Nephron (organoid): Measurements from ENCODE around the gene DPYD.

Experiments used
- H3K27ac Mint-ChIP-seq, 3 experiments: 2 replicates each; pipeline ENCODE4 v1.8.0; 2020; ENCODE audit warnings: mixed read lengths in 3 of 3, mild to moderate bottlenecking in 2 of 3, moderate library complexity in 1 of 3
- H3K27me3 Mint-ChIP-seq: 2 replicates; pipeline ENCODE4 v1.8.0; 2021; ENCODE audit warnings: low read depth, mild to moderate bottlenecking, moderate library complexity, mixed read lengths
- H3K36me3 Mint-ChIP-seq: 2 replicates; pipeline ENCODE4 v1.8.0; 2020; ENCODE audit warnings: low read depth, mixed read lengths
- H3K4me1 Mint-ChIP-seq: 2 replicates; pipeline ENCODE4 v1.8.0; 2020; ENCODE audit warnings: mixed read lengths
- H3K4me3 Mint-ChIP-seq, 3 experiments: 2 replicates each; pipeline ENCODE4 v1.8.0; 2020; ENCODE audit warnings: mild to moderate bottlenecking in 3 of 3, mixed read lengths in 3 of 3, moderate library complexity in 2 of 3
- H3K9me3 Mint-ChIP-seq: 2 replicates; pipeline ENCODE4 v1.8.0; 2020; ENCODE audit warnings: mixed read lengths
- TF ChIP-seq, protein P1 (sequence below), 3 experiments: fragments of 200-600 bp; sonication (generic); IDR thresholded peaks; one replicate each; pipeline ENCODE4 v1.5.0; 2021; ENCODE audit warnings: antibody characterized with exemption in 3 of 3; ENCODE audit not compliant: unreplicated experiment in 3 of 3

Gene DPYD

DNA sequence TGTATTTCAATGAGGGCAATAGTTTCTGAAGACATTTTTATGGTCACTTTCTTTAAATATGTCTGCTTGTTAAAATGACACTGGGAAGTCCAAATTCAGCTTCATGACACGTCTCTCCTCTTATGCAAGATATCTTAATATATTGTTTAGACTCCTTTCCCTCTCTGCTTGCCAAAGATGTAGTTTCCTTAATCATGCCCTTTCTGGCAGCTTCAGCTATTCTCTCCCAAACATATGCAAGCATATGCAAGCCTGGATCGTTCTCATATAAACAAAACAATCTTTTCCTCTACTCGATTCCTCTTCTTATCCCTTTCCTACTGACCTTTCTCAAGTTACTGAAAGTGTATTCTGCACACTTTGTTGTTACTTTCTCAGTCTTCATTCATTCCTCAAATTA, 827.1 kb downstream of the DPYD start:
- TF ChIP-seq, protein P1, sequence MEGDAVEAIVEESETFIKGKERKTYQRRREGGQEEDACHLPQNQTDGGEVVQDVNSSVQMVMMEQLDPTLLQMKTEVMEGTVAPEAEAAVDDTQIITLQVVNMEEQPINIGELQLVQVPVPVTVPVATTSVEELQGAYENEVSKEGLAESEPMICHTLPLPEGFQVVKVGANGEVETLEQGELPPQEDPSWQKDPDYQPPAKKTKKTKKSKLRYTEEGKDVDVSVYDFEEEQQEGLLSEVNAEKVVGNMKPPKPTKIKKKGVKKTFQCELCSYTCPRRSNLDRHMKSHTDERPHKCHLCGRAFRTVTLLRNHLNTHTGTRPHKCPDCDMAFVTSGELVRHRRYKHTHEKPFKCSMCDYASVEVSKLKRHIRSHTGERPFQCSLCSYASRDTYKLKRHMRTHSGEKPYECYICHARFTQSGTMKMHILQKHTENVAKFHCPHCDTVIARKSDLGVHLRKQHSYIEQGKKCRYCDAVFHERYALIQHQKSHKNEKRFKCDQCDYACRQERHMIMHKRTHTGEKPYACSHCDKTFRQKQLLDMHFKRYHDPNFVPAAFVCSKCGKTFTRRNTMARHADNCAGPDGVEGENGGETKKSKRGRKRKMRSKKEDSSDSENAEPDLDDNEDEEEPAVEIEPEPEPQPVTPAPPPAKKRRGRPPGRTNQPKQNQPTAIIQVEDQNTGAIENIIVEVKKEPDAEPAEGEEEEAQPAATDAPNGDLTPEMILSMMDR (IDR thresholded peaks at IDR 0.05; ENCODE audit: unreplicated experiment in 3 of 3): no peak
- H3K4me3 Mint-ChIP-seq: no peak overlapping the region
- H3K27me3 Mint-ChIP-seq: no peaks in the 10 kb centered on the region
- no peaks in the 10 kb centered on the region for H3K36me3 Mint-ChIP-seq
- H3K9me3 Mint-ChIP-seq: no peaks in the 10 kb centered on the region
- H3K27ac Mint-ChIP-seq: no peak overlapping the region
- H3K4me1 Mint-ChIP-seq: peaks cover 13% of the 10 kb centered on the region

DNA sequence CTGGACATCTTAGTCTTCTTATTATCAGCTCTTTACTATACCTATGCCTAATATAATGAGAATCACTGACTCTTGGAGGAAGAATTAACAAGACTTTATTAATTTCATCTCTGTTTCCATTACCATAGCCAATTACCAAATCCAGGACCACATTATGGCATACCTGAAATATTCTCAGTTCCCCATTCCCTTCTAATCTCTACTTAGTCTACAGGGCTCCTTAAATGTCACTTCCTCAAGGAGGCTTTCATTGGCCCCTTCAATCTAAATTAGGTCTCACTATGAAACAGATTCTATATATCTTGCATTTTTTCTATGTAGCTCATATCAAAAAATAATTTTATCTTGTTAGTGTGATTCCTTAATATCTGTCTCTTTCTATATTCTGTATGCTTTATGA, 828.0 kb downstream of the DPYD start:
- Mint-ChIP-seq H3K9me3 (no peaks in the 10 kb centered on the region), H3K4me3 (no peak overlapping the region), H3K27ac (peak overlapping the region in 1 of 3 experiments; percentile 1), H3K4me1 (peaks cover 13% of the 10 kb centered on the region), H3K36me3 (no peaks in the 10 kb centered on the region), H3K27me3 (no peaks in the 10 kb centered on the region)
- TF ChIP-seq, protein P1 (IDR thresholded peaks at IDR 0.05; ENCODE audit: unreplicated experiment in 3 of 3): no peak

DNA sequence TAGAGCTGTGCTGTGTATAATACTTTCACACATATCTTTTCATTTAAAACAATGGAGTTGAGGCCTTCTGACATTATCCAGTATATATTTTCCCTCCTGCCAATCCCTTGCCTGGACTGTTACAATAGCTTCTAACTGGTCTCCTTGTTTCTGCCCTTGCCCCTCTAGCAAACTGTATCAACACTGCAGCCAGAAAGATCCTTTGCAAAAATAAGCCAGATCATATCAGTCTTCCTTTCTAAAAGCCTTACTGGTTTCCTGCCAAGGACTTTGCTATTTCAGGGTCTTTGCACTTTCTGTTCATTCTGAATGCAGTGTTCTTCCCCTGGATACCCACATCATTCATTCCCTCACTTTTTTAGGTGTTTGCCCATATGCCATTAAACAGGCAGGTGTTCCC, 829.2 kb downstream of the DPYD start:
- TF ChIP-seq, protein P1 (IDR thresholded peaks at IDR 0.05; ENCODE audit: unreplicated experiment in 3 of 3): no peak

DNA sequence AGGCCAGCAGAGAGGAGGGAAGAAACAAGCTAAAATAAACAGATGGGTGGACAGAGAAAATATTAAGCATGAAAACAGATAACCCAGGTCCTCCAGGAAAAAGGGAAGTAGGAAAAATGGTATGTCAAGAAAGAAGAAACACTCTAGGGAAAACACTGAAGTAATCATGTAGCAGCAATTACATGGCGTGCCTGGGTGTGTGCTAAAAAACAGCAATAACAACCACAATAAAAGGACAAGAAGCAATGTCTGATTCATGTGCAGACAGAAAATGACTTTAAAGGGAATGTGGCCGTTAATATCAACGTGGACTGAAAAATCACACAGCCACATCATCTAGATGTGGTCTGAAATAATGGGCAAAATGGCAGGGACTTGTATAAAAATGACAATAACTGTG, 829.6 kb downstream of the DPYD start:
- Mint-ChIP-seq H3K4me1 (peaks cover 13% of the 10 kb centered on the region), H3K9me3 (no peaks in the 10 kb centered on the region), H3K4me3 (no peak overlapping the region), H3K36me3 (no peaks in the 10 kb centered on the region), H3K27me3 (no peaks in the 10 kb centered on the region), H3K27ac (peak overlapping the region in 1 of 3 experiments; percentile 17)
- TF ChIP-seq, protein P1 (IDR thresholded peaks at IDR 0.05; ENCODE audit: unreplicated experiment in 3 of 3): no peak

More for the DNA sequence above, 829.2 kb downstream of the DPYD start:
- peaks cover 13% of the 10 kb centered on the region for H3K4me1 Mint-ChIP-seq
- H3K36me3 Mint-ChIP-seq: no peaks in the 10 kb centered on the region
- H3K9me3 Mint-ChIP-seq: no peaks in the 10 kb centered on the region
- H3K27ac Mint-ChIP-seq: no peak overlapping the region
- H3K27me3 Mint-ChIP-seq: no peaks in the 10 kb centered on the region
- H3K4me3 Mint-ChIP-seq: no peak overlapping the region

DNA sequence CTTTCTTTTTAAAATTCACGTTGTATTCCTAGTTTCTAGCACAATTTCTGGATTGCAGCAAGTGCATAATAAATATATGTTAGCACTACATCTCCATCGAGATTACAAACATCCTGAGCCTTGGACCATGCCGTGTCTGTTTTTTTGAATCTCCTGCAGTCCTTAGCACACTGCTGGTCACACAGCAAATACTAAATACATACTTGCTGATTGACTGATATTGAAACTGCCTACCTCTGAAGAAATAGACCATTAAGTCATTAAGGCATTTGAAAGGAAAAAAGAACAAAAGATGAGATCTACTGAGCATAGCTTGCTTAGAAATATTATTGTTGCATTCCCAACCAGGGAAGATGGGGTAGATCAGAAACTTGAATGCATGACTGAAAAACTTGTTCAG, 830.1 kb downstream of the DPYD start:
- Mint-ChIP-seq H3K27me3 (no peaks in the 10 kb centered on the region), H3K9me3 (no peaks in the 10 kb centered on the region), H3K36me3 (no peaks in the 10 kb centered on the region), H3K4me1 (peaks cover 13% of the 10 kb centered on the region), H3K4me3 (no peak overlapping the region), H3K27ac (peak overlapping the region in 1 of 3 experiments; percentile 17)
- TF ChIP-seq, protein P1 (IDR thresholded peaks at IDR 0.05; ENCODE audit: unreplicated experiment in 3 of 3): no peak

DNA sequence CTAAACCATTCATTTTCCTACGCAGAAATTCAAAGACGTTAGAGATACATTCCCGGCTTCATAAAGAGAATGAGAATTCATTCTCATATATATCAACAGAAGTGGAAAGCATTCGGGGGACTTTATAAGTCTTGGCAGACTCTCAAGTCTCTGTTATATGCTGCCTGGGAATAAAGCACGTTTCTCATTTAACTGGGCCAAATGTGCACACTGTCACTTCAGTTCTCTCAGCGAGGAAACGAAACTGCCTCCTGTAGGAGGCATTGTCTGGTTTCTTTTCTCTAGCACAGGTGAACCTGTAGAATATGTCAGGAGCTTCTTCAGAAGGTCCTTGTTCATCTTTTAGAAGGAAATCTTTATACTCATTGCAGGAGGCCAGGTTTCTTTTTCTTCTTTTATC, 831.7 kb downstream of the DPYD start:
- no peak overlapping the region for H3K4me3 Mint-ChIP-seq

More for the DNA sequence above, 831.7 kb downstream of the DPYD start:
- TF ChIP-seq, protein P1 (IDR thresholded peaks at IDR 0.05; ENCODE audit: unreplicated experiment in 3 of 3): no peak
- H3K27ac Mint-ChIP-seq: peak overlapping the region in 1 of 3 experiments; percentile 33
- no peaks in the 10 kb centered on the region for H3K27me3 Mint-ChIP-seq
- H3K4me1 Mint-ChIP-seq: peaks cover 13% of the 10 kb centered on the region
- no peaks in the 10 kb centered on the region for H3K9me3 Mint-ChIP-seq
- no peaks in the 10 kb centered on the region for H3K36me3 Mint-ChIP-seq
